NCI-H2107 treated with DMSO at 0.1 percent for 48 hours (cell line): Measurements from ENCODE around the gene ADAMTS7.
A peak's percentile ranks its signal among the peaks of the same experiment; 100 is the strongest.
"Not testable (repeated sequence)": the region's sequence is repeated elsewhere in the genome, so short reads cannot be mapped to it uniquely, and the experiment has no call there.

ENCODE experiments used
- DNase-seq: peaks from one replicate; lab custom pipeline; 2025; ENCODE audit not compliant: unreplicated experiment; lab: John Stamatoyannopoulos, UW

Gene ADAMTS7

GRCh38 chr15:78755900-78756591 lies 55.2 kb downstream of the ADAMTS7 start:
- not testable (repeated sequence) for DNase-seq

GRCh38 chr15:78754637-78755280 lies 56.5 kb downstream of the ADAMTS7 start:
- not testable (repeated sequence) for DNase-seq

- not testable (repeated sequence) for DNase-seq
Observed at GRCh38 chr15:78753751-78754535, 57.3 kb downstream of the ADAMTS7 start.

GRCh38 chr15:78753359-78753659 lies 58.0 kb downstream of the ADAMTS7 start:
- not testable (repeated sequence) for DNase-seq

GRCh38 chr15:78752492-78753358 lies 58.5 kb downstream of the ADAMTS7 start:
- DNase-seq = no peak

GRCh38 chr15:78751602-78751979 lies 59.7 kb downstream of the ADAMTS7 start:
- DNase-seq = no peak

GRCh38 chr15:78750974-78751601 lies 60.2 kb downstream of the ADAMTS7 start:
- DNase-seq = peak; percentile 32

- no peak for DNase-seq
Observed at GRCh38 chr15:78750566-78750965, 60.7 kb downstream of the ADAMTS7 start.

GRCh38 chr15:78749831-78750230 lies 61.4 kb downstream of the ADAMTS7 start:
- no peak for DNase-seq

GRCh38 chr15:78747877-78748276 lies 63.4 kb downstream of the ADAMTS7 start:
- not testable (repeated sequence) for DNase-seq

GRCh38 chr15:78741674-78742073 lies 69.6 kb downstream of the ADAMTS7 start:
- not testable (repeated sequence) for DNase-seq

- DNase-seq = no peak
Observed at GRCh38 chr15:78740904-78741274, 70.4 kb downstream of the ADAMTS7 start.

GRCh38 chr15:78739996-78740903 lies 71.0 kb downstream of the ADAMTS7 start:
- peak; percentile 16 for DNase-seq

- no peak for DNase-seq
Observed at GRCh38 chr15:78739206-78739605, 72.1 kb downstream of the ADAMTS7 start.

GRCh38 chr15:78737931-78738558 lies 73.2 kb downstream of the ADAMTS7 start:
- not testable (repeated sequence) for DNase-seq

- no peak for DNase-seq
Observed at GRCh38 chr15:78737187-78737820, 74.0 kb downstream of the ADAMTS7 start.

- not testable (repeated sequence) for DNase-seq
Observed at GRCh38 chr15:78736286-78736685, 75.0 kb downstream of the ADAMTS7 start.

GRCh38 chr15:78734451-78735064 lies 76.7 kb downstream of the ADAMTS7 start:
- DNase-seq = no peak
